Activated CD8-positive, alpha-beta memory T cell treated with anti-CD3 and anti-CD28 coated beads for 4 hours (primary cell): ENCODE results near the gene MRPS7.

ENCODE experiments used
- DNase-seq, 2 donors: peaks; one replicate each; pipeline ENCODE4 v3.0.0-alpha.2; 2020; ENCODE audit warnings: low read depth in 2 of 2

Gene MRPS7

GRCh38 chr17:75308732-75309629 lies 47.3 kb downstream of the MRPS7 start:
- no peak for DNase-seq

GRCh38 chr17:75313941-75314551 lies 52.4 kb downstream of the MRPS7 start:
- DNase-seq, result no peak

GRCh38 chr17:75315541-75316243 lies 54.0 kb downstream of the MRPS7 start:
- DNase-seq, result no peak
